Measurements from ENCODE around the gene WDR46. TPM values are rescaled to one million over a fixed set of nuclear protein-coding genes. Genes with fewer than 3 reads are reported as not detected.

WDR46 gene
- total RNA-seq, 1 experiment from 2014 or later: 99.2 TPM

- H3K4me1 Mint-ChIP-seq: peaks cover 57 to 64% of the 10 kb centered on the region in 2 experiments
- H3K4ac ChIP-seq (ENCODE audit: low read depth, low read length): no peak overlapping the region
- peaks cover 0 to 3% of the 10 kb centered on the region in 2 experiments; a peak in 2 of 5 replicates for H3K9me3 Mint-ChIP-seq
- no peaks in the 10 kb centered on the region for H4K20me1 ChIP-seq (ENCODE audit: control insufficient read depth, insufficient read depth, insufficient read length)
- H3K9me3 ChIP-seq (ENCODE audit: control insufficient read depth, low read depth, low read length): no peaks in the 10 kb centered on the region
- H3K4me2 ChIP-seq (ENCODE audit: insufficient read depth, insufficient read length, low read length): peak overlapping the region; percentile 71
- H3T11ph ChIP-seq (ENCODE audit: low read length): no peak overlapping the region
- no peak overlapping the region for H3K56ac ChIP-seq (ENCODE audit: insufficient read length, low read depth, low read length)
- no peaks in the 10 kb centered on the region for H3K27me3 ChIP-seq (ENCODE audit: insufficient read depth, low read length)
- no peak overlapping the region for H3K18ac ChIP-seq (ENCODE audit: insufficient read length, low read depth, low read length)
- no peak overlapping the region for H3K14ac ChIP-seq (ENCODE audit: insufficient read depth, low read length)
- H2BK15ac ChIP-seq (ENCODE audit: low read depth, low read length): no peak overlapping the region
- H3K4me3 Mint-ChIP-seq: peak overlapping the region; percentile 94 to 98
- H3K27ac Mint-ChIP-seq: peak overlapping the region; percentile 99; a peak in 5 of 7 replicates
- H3K36me3 Mint-ChIP-seq (ENCODE audit: insufficient read depth in 1 of 3, low read depth in 3 of 3): peaks cover 28 to 47% (median 42%) of the 10 kb centered on the region in 3 experiments
- H2AK5ac ChIP-seq (ENCODE audit: insufficient read length, low read length): no peak overlapping the region
- H3K27ac ChIP-seq (ENCODE audit: insufficient read length, low read depth, low read length): peak overlapping the region; percentile 53
- no peak overlapping the region for H4K91ac ChIP-seq (ENCODE audit: insufficient read length, low read depth, low read length)
- peaks cover 8% of the 10 kb centered on the region; the same call in 1 of the 2 replicates for H3K79me2 ChIP-seq (ENCODE audit: insufficient read depth, low read length)
- H3K27me3 Mint-ChIP-seq (ENCODE audit: low read depth): no peaks in the 10 kb centered on the region; the same call in 1 of the 2 replicates
- peaks cover 28% of the 10 kb centered on the region for H3K23me2 ChIP-seq (ENCODE audit: insufficient read length, low read depth, low read length, poor library complexity, severe bottlenecking)
- DNase-seq: no peak
- peak overlapping the region; percentile 10 for H3K9ac ChIP-seq (ENCODE audit: extremely low read depth, insufficient read length, low read length)
- no peak overlapping the region for H2BK5ac ChIP-seq (ENCODE audit: insufficient read length, low read length)
- TF ChIP-seq CTCF (conservative IDR thresholded peaks at IDR 0.05): no peak
- H2AFZ ChIP-seq (ENCODE audit: low read length): no peak overlapping the region
- no peak overlapping the region for H3K23ac ChIP-seq (ENCODE audit: insufficient read length, low read depth, low read length)
- H4K8ac ChIP-seq (replicated peaks; ENCODE audit: insufficient read length, low read depth, low read length): no peak overlapping the region
- H4K5ac ChIP-seq (ENCODE audit: insufficient read length, low read depth, low read length): no peak overlapping the region
- WGBS (ENCODE audit: extremely low coverage, insufficient read length, low lambda C conversion rate): no CpG with 5 or more reads among the region's 8 CpGs
- peaks cover 7% of the 10 kb centered on the region for H3K79me1 ChIP-seq (ENCODE audit: insufficient read depth, low read depth, low read length, poor library complexity, severe bottlenecking)
- no peak overlapping the region for H2BK20ac ChIP-seq (ENCODE audit: low read depth, low read length, poor library complexity, severe bottlenecking)
- peaks cover 5% of the 10 kb centered on the region; the same call in 1 of the 2 replicates for H3K4me1 ChIP-seq (ENCODE audit: insufficient read depth, low read length)
- H2BK120ac ChIP-seq (ENCODE audit: low read depth, low read length, poor library complexity, severe bottlenecking): no peak overlapping the region
- no peak overlapping the region for H2BK12ac ChIP-seq (ENCODE audit: insufficient read length, low read depth, low read length)
Measured at GRCh38 chr6:33318426-33319073, 29.5 kb upstream of the WDR46 start.

Measured in H9 (cell line).